Neural cell (in vitro differentiated cells): Measurements from ENCODE around the gene PLEKHA8. TPM values are rescaled to one million over a fixed set of nuclear protein-coding genes. Genes with fewer than 3 reads are reported as not detected.

Source experiments
- H2AFZ ChIP-seq: fragments of 200-600, 300-800 bp; sonication (generic), shearing (Covaris generic); 2 replicates; pipeline ENCODE4 v1.6.0; 2014; ENCODE audit warnings: low read depth, mild to moderate bottlenecking, antibody characterized with exemption, low read length, moderate library complexity
- H3F3A ChIP-seq: fragments of 200-600 bp; shearing (Covaris generic); 2 replicates; pipeline ENCODE4 v1.6.1; 2016; ENCODE audit warnings: mild to moderate bottlenecking, moderate library complexity, mixed read lengths, antibody characterized with exemption, low read length; ENCODE audit not compliant: insufficient read depth, poor library complexity, severe bottlenecking
- H3K27ac ChIP-seq: fragments of 200-600, 300-800 bp; sonication (generic), shearing (Covaris generic); 2 replicates; pipeline ENCODE4 v1.5.1; 2014; ENCODE audit warnings: mild to moderate bottlenecking, low read length, moderate library complexity
- H3K27me3 ChIP-seq: fragments of 300-800, 200-600 bp; sonication (generic), shearing (Covaris generic); 2 replicates; pipeline ENCODE4 v1.6.0; 2014; ENCODE audit warnings: mild to moderate bottlenecking, low read depth, low read length, moderate library complexity; ENCODE audit not compliant: insufficient read depth
- H3K36me3 ChIP-seq: fragments of 300-800, 200-600 bp; sonication (generic), shearing (Covaris generic); 2 replicates; pipeline ENCODE4 v1.5.1; 2014; ENCODE audit warnings: mild to moderate bottlenecking, antibody characterized with exemption, low read length, moderate library complexity; ENCODE audit not compliant: insufficient read depth
- H3K4me2 ChIP-seq: fragments of 300-800, 200-600 bp; sonication (generic), shearing (Covaris generic); 2 replicates; pipeline ENCODE4 v1.6.0; 2014; ENCODE audit warnings: mild to moderate bottlenecking, low read length
- H3K4me3 ChIP-seq: fragments of 300-800, 200-600 bp; sonication (generic), shearing (Covaris generic); 2 replicates; pipeline ENCODE4 v1.5.1; 2014; ENCODE audit warnings: mild to moderate bottlenecking, low read length, moderate library complexity
- H3K79me2 ChIP-seq: fragments of 200-600 bp; shearing (Covaris generic); replicated peaks from 2 replicates; pipeline ENCODE4 v1.6.0; 2014; ENCODE audit warnings: mild to moderate bottlenecking, low read length, moderate library complexity; ENCODE audit not compliant: insufficient read depth
- H3K9ac ChIP-seq: fragments of 300-800, 200-600 bp; sonication (generic), shearing (Covaris generic); 2 replicates; pipeline ENCODE4 v1.6.1; 2016; ENCODE audit warnings: mild to moderate bottlenecking, low read length, mixed read lengths
- H3K9me2 ChIP-seq: fragments of 200-600 bp; shearing (Covaris generic); 2 replicates; pipeline ENCODE4 v1.6.1; 2016; ENCODE audit warnings: mild to moderate bottlenecking, low read length, mixed read lengths; ENCODE audit not compliant: insufficient read depth
- H3K9me3 ChIP-seq: fragments of 200-600, 300-800 bp; sonication (generic), shearing (Covaris generic); 2 replicates; pipeline ENCODE4 v1.6.1; 2016; ENCODE audit warnings: mild to moderate bottlenecking, mixed run types, low read length, moderate library complexity, mixed read lengths
- H4K20me1 ChIP-seq: fragments of 200-600 bp; shearing (Covaris generic); 2 replicates; pipeline ENCODE4 v1.6.1; 2016; ENCODE audit warnings: mild to moderate bottlenecking, mixed run types; ENCODE audit not compliant: insufficient read depth
- EP300 ChIP-seq: fragments of 450-650 bp; conservative IDR thresholded peaks from 2 replicates; pipeline ENCODE4 v1.6.1; 2014; ENCODE audit warnings: antibody characterized with exemption, mild to moderate bottlenecking, moderate library complexity; ENCODE audit not compliant: poor library complexity, severe bottlenecking
- EZH2 ChIP-seq: fragments of 200-600, 300-800 bp; shearing (Covaris generic), sonication (generic); IDR thresholded peaks from 2 replicates; pipeline ENCODE4 v1.6.1; 2014; ENCODE audit warnings: antibody characterized with exemption, low read length, borderline replicate concordance, mild to moderate bottlenecking; ENCODE audit not compliant: insufficient read depth, poor library complexity, severe bottlenecking
- MXI1 ChIP-seq: fragments of 450-650 bp; conservative IDR thresholded peaks from 2 replicates; pipeline ENCODE4 v1.6.1; 2014; ENCODE audit warnings: antibody characterized with exemption, mild to moderate bottlenecking; ENCODE audit not compliant: poor library complexity, severe bottlenecking
- POLR2AphosphoS5 ChIP-seq: IDR thresholded peaks from 2 replicates; pipeline ENCODE4 v1.6.1; 2012
- RAD21 ChIP-seq: fragments of 450-650 bp; conservative IDR thresholded peaks from 2 replicates; pipeline ENCODE4 v1.6.1; 2014; ENCODE audit warnings: antibody characterized with exemption, mild to moderate bottlenecking, moderate library complexity
- SMC3 ChIP-seq: fragments of 450-650 bp; conservative IDR thresholded peaks from 2 replicates; pipeline ENCODE4 v1.6.1; 2014; ENCODE audit warnings: antibody characterized with exemption, mild to moderate bottlenecking, moderate library complexity; ENCODE audit not compliant: poor library complexity
- TAF1 ChIP-seq: IDR thresholded peaks from 2 replicates; pipeline ENCODE4 v1.6.1; 2012; ENCODE audit warnings: low read depth
- polyA plus RNA-seq: library from polyadenylated mRNA; depleted of rRNA; stranded (reverse); fragments of >200 nt; gene quantifications from 2 replicates; pipeline ENCODE4 v1.2.3, GENCODE V29; 2014
- TF ChIP-seq, protein P1 (sequence below): IDR thresholded peaks from 2 replicates; pipeline ENCODE4 v1.6.1; 2012; ENCODE audit warnings: borderline replicate concordance
- TF ChIP-seq, protein P2 (sequence below): fragments of 450-650 bp; IDR thresholded peaks from 2 replicates; pipeline ENCODE4 v1.5.1; 2014; ENCODE audit warnings: antibody characterized with exemption, mild to moderate bottlenecking, moderate library complexity; ENCODE audit not compliant: poor library complexity, severe bottlenecking

Gene PLEKHA8
- polyA plus RNA-seq, 1 donor from 2014 or later, result 43.1 TPM

DNA sequence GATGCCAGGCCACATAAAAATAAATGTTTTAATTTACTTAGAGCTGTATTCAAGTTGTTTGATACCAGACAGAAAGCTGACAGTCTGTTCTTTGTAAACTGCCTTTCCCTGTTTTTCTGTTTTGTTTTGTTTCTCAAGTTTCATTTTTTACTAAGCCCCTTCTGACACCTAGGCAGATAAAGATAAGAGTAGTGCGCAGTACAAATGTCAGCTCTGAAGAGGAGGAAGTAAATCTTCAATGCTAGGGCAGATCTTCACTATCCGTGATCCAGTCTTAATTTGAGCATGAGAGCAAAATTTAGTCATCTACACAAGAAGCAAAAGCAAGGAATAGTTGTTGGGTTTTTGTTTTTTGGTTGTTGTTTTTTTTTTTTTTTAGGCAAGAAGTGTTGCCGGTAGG lies 133.9 kb downstream of the PLEKHA8 start:
- Histone ChIP-seq H4K20me1 (no peaks in the 10 kb centered on the region), H3K36me3 (no peaks in the 10 kb centered on the region), H3K27me3 (no peaks in the 10 kb centered on the region), H3K9me3 (no peaks in the 10 kb centered on the region), H3K79me2 (no peaks in the 10 kb centered on the region), H3K4me3 (no peak overlapping the region), H3F3A (no peaks in the 10 kb centered on the region), H3K4me2 (no peak overlapping the region), H3K9ac (no peak overlapping the region), H2AFZ (no peak overlapping the region), H3K9me2 (no peaks in the 10 kb centered on the region), H3K27ac (no peak overlapping the region)
- TF ChIP-seq SMC3, result no peak
- TF ChIP-seq POLR2AphosphoS5, result no peak
- TF ChIP-seq, protein P1, sequence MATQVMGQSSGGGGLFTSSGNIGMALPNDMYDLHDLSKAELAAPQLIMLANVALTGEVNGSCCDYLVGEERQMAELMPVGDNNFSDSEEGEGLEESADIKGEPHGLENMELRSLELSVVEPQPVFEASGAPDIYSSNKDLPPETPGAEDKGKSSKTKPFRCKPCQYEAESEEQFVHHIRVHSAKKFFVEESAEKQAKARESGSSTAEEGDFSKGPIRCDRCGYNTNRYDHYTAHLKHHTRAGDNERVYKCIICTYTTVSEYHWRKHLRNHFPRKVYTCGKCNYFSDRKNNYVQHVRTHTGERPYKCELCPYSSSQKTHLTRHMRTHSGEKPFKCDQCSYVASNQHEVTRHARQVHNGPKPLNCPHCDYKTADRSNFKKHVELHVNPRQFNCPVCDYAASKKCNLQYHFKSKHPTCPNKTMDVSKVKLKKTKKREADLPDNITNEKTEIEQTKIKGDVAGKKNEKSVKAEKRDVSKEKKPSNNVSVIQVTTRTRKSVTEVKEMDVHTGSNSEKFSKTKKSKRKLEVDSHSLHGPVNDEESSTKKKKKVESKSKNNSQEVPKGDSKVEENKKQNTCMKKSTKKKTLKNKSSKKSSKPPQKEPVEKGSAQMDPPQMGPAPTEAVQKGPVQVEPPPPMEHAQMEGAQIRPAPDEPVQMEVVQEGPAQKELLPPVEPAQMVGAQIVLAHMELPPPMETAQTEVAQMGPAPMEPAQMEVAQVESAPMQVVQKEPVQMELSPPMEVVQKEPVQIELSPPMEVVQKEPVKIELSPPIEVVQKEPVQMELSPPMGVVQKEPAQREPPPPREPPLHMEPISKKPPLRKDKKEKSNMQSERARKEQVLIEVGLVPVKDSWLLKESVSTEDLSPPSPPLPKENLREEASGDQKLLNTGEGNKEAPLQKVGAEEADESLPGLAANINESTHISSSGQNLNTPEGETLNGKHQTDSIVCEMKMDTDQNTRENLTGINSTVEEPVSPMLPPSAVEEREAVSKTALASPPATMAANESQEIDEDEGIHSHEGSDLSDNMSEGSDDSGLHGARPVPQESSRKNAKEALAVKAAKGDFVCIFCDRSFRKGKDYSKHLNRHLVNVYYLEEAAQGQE, result no peak
- TF ChIP-seq EZH2, result no peak
- TF ChIP-seq TAF1, result no peak
- TF ChIP-seq MXI1, result no peak

DNA sequence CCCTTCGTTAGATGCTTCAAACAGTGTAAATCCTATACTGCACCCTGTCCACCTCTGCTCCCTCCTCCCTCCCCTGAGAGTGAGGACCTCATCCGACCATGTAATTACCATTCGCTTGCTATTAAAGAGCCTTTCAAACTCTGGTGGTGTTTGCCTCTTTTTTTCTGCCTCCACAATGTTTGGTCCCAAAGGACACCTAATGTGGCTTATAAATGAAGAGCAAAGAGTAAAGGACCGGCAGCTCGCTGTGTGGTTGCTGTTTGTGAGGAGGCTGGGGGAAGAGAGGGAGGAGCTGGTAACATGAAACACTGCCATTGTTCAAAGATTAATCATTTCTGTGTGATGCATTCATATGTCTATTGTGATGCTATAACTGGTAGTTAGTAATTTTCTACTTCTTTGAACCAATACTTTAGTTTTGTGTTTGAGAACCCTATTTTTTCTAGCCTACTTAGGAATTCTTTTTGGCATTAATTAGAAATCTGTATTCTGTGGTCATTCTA lies 134.5 kb downstream of the PLEKHA8 start:
- H2AFZ ChIP-seq, result no peak overlapping the region
- H3K4me3 ChIP-seq, result peak overlapping the region; percentile 24
- no peak for TF ChIP-seq EZH2
- no peak for TF ChIP-seq MXI1
- no peak for TF ChIP-seq EP300
- no peak for TF ChIP-seq POLR2AphosphoS5

DNA sequence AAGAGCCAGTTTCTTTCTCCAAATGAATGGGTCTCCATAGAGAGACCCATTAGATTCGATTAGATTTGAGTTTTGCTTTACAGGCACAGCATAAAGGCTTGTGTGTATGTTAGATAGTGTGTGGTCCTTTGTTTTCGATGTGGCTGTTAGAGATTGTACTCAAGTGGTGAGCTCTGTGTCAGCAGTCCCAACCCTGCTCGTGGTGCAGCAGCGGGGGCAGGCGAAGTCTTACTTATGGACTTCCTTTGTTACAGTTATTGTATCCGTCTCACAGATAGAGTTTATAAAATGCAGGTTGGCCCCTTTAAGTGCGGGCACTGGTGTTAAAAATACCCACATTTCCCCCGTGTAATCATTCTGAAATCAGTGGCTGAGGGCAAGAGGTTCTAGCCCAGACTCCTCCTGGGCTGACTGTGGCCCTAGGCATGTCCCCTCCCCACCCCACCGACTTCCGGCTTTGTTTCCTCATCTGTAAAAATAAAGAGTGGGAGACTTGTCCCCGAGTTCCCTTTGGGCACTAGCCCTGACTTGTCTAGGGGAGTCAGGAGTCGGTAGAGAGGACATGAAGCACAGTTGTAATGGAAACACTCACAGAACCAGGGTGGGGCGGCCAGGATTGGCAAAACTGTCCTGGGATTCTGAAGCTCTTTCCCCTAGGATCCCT lies 135.2 kb downstream of the PLEKHA8 start:
- Histone ChIP-seq H3K9me3 (no peaks in the 10 kb centered on the region), H3K79me2 (no peaks in the 10 kb centered on the region), H2AFZ (no peak overlapping the region), H3K9ac (no peak overlapping the region), H3K4me3 (no peak overlapping the region), H3F3A (no peaks in the 10 kb centered on the region), H3K36me3 (no peaks in the 10 kb centered on the region), H3K9me2 (no peaks in the 10 kb centered on the region), H3K4me2 (no peak overlapping the region), H4K20me1 (no peaks in the 10 kb centered on the region), H3K27me3 (no peaks in the 10 kb centered on the region), H3K27ac (no peak overlapping the region)
- TF ChIP-seq, protein P2, sequence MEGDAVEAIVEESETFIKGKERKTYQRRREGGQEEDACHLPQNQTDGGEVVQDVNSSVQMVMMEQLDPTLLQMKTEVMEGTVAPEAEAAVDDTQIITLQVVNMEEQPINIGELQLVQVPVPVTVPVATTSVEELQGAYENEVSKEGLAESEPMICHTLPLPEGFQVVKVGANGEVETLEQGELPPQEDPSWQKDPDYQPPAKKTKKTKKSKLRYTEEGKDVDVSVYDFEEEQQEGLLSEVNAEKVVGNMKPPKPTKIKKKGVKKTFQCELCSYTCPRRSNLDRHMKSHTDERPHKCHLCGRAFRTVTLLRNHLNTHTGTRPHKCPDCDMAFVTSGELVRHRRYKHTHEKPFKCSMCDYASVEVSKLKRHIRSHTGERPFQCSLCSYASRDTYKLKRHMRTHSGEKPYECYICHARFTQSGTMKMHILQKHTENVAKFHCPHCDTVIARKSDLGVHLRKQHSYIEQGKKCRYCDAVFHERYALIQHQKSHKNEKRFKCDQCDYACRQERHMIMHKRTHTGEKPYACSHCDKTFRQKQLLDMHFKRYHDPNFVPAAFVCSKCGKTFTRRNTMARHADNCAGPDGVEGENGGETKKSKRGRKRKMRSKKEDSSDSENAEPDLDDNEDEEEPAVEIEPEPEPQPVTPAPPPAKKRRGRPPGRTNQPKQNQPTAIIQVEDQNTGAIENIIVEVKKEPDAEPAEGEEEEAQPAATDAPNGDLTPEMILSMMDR, result no peak
- TF ChIP-seq SMC3, result no peak
- TF ChIP-seq TAF1, result no peak
- no peak for TF ChIP-seq RAD21
- TF ChIP-seq, protein P1, result no peak
- TF ChIP-seq MXI1, result no peak
- TF ChIP-seq POLR2AphosphoS5, result no peak
- no peak for TF ChIP-seq EZH2
- TF ChIP-seq EP300, result no peak

More for the DNA sequence above, 134.5 kb downstream of the PLEKHA8 start:
- Histone ChIP-seq H3K9ac (no peak overlapping the region), H3K79me2 (no peaks in the 10 kb centered on the region), H3K9me2 (no peaks in the 10 kb centered on the region), H3K27ac (peak overlapping the region; percentile 6), H3K4me2 (peak overlapping the region; percentile 21), H3K36me3 (no peaks in the 10 kb centered on the region), H3K27me3 (no peaks in the 10 kb centered on the region), H3F3A (no peaks in the 10 kb centered on the region), H4K20me1 (no peaks in the 10 kb centered on the region), H3K9me3 (no peaks in the 10 kb centered on the region)
